ENCODE results near the gene CTBP2.

Gene CTBP2

DNA sequence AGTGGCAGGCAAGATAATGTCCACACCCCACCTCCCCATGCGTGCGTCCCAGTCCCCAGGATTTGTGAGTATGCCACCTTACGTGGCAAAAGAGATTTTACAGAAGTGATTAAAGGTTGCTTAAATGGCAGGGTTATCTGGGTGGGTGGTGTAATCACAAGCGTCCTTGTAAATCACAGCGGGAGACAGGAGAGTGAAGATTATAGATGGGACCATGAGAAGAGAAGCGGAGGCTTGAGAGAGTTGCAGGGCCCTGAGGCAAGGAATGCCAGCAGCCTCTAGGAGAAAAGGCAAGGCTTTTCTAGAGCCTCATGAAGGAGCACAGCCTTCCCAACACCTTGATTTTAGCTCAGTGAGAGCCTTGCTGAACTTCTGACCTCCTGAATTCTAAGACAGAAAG, 208.2 kb downstream of the CTBP2 start:
- Histone ChIP-seq H3K27me3 (ENCODE audit: control insufficient read depth in 2 of 2, insufficient read depth in 2 of 2, low read length in 2 of 2) (no peaks in the 10 kb centered on the region), H3K4me3 (ENCODE audit: low read length in 2 of 2) (no peak overlapping the region), H3K9ac (ENCODE audit: low read depth in 1 of 2, low read length in 2 of 2) (no peak overlapping the region), H3K4me1 (ENCODE audit: control insufficient read depth in 2 of 2, insufficient read depth in 2 of 2, low read length in 2 of 2) (no peaks in the 10 kb centered on the region), H3K9me3 (ENCODE audit: control insufficient read depth in 2 of 2, low read length in 2 of 2) (no peaks in the 10 kb centered on the region), H3K27ac (ENCODE audit: low read depth in 2 of 2, low read length in 2 of 2) (no peak overlapping the region), H3K36me3 (ENCODE audit: control insufficient read depth in 2 of 2, insufficient read depth in 2 of 2, low read length in 2 of 2) (peaks cover 0 to 5% of the 10 kb centered on the region in 2 donors)

DNA sequence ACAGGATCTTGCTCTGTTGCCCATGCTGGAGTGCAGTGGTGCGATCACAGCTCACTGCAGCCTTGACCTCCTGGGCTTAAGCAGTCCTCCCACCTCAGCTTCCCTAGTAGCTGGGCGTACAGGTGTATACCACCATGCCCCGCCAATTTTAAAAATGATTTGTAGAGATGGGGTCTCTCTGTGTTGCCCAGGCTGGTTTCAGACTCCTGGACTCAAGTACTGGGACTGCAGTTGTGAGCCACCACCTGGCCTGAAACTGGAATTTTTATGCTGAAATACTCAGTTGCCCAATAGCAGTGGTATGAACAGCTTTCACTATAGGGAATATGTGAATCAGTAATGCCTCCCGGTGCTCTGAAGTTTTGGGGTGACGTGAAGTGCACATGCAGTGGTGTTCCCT, 210.8 kb downstream of the CTBP2 start:
- Histone ChIP-seq H3K4me1 (ENCODE audit: control insufficient read depth in 2 of 2, insufficient read depth in 2 of 2, low read length in 2 of 2) (no peaks in the 10 kb centered on the region), H3K9me3 (ENCODE audit: control insufficient read depth in 2 of 2, low read length in 2 of 2) (no peaks in the 10 kb centered on the region), H3K4me3 (ENCODE audit: low read length in 2 of 2) (no peak overlapping the region), H3K9ac (ENCODE audit: low read depth in 1 of 2, low read length in 2 of 2) (no peak overlapping the region), H3K36me3 (ENCODE audit: control insufficient read depth in 2 of 2, insufficient read depth in 2 of 2, low read length in 2 of 2) (peaks cover 0 to 2% of the 10 kb centered on the region in 2 donors), H3K27me3 (ENCODE audit: control insufficient read depth in 2 of 2, insufficient read depth in 2 of 2, low read length in 2 of 2) (no peaks in the 10 kb centered on the region), H3K27ac (ENCODE audit: low read depth in 2 of 2, low read length in 2 of 2) (no peak overlapping the region)

DNA sequence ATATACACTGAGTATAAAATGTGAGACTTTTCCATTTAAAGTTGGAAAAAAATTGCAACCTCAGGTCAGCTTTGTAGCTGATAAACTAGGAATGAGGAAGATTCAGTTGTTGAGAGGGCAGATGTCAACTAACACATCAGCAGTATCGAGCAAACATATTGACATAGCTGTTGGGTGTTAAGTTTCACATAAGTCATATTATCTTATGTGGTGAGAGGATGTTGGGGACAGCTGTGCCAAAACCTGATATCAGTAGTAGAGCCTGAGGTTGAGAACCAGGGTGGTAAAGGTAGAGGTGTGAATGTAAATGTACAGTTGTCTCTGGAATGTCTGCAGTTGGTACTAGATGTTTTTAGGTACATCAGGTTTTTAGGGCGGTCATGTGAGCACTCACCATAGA, 213.4 kb downstream of the CTBP2 start:
- H3K9ac ChIP-seq (ENCODE audit: low read depth in 1 of 2, low read length in 2 of 2) = no peak overlapping the region
- H3K36me3 ChIP-seq (ENCODE audit: control insufficient read depth in 2 of 2, insufficient read depth in 2 of 2, low read length in 2 of 2) = peaks cover 0 to 2% of the 10 kb centered on the region in 2 donors
- H3K27me3 ChIP-seq (ENCODE audit: control insufficient read depth in 2 of 2, insufficient read depth in 2 of 2, low read length in 2 of 2) = no peaks in the 10 kb centered on the region
- no peaks in the 10 kb centered on the region for H3K9me3 ChIP-seq (ENCODE audit: control insufficient read depth in 2 of 2, low read length in 2 of 2)
- H3K4me1 ChIP-seq (ENCODE audit: control insufficient read depth in 2 of 2, insufficient read depth in 2 of 2, low read length in 2 of 2) = no peaks in the 10 kb centered on the region
- H3K27ac ChIP-seq (ENCODE audit: low read depth in 2 of 2, low read length in 2 of 2) = no peak overlapping the region
- H3K4me3 ChIP-seq (ENCODE audit: low read length in 2 of 2) = no peak overlapping the region

DNA sequence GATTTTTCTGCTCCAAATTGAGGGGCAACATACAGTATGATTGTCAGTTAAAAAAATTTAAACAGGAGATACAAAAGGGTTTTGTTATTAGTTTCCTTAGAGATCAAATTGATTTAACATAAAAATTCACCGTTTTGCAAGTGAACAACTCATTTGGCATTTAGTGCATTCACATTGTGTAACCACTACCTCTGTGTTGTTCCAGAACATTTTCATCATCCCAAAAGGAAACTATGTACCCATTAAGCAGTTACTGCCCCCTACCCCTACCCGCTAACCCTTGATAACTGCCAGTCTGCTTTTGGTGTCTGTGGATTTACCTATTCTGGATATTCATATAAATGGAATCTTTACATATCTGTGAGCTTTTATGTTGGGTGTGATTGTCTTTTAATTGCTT, 215.4 kb downstream of the CTBP2 start:
- Histone ChIP-seq H3K4me3 (ENCODE audit: low read length in 2 of 2) (no peak overlapping the region), H3K4me1 (ENCODE audit: control insufficient read depth in 2 of 2, insufficient read depth in 2 of 2, low read length in 2 of 2) (no peaks in the 10 kb centered on the region), H3K9ac (ENCODE audit: low read depth in 1 of 2, low read length in 2 of 2) (no peak overlapping the region), H3K27me3 (ENCODE audit: control insufficient read depth in 2 of 2, insufficient read depth in 2 of 2, low read length in 2 of 2) (no peaks in the 10 kb centered on the region), H3K9me3 (ENCODE audit: control insufficient read depth in 2 of 2, low read length in 2 of 2) (no peaks in the 10 kb centered on the region), H3K27ac (ENCODE audit: low read depth in 2 of 2, low read length in 2 of 2) (no peak overlapping the region), H3K36me3 (ENCODE audit: control insufficient read depth in 2 of 2, insufficient read depth in 2 of 2, low read length in 2 of 2) (peaks cover 0 to 2% of the 10 kb centered on the region in 2 donors)

DNA sequence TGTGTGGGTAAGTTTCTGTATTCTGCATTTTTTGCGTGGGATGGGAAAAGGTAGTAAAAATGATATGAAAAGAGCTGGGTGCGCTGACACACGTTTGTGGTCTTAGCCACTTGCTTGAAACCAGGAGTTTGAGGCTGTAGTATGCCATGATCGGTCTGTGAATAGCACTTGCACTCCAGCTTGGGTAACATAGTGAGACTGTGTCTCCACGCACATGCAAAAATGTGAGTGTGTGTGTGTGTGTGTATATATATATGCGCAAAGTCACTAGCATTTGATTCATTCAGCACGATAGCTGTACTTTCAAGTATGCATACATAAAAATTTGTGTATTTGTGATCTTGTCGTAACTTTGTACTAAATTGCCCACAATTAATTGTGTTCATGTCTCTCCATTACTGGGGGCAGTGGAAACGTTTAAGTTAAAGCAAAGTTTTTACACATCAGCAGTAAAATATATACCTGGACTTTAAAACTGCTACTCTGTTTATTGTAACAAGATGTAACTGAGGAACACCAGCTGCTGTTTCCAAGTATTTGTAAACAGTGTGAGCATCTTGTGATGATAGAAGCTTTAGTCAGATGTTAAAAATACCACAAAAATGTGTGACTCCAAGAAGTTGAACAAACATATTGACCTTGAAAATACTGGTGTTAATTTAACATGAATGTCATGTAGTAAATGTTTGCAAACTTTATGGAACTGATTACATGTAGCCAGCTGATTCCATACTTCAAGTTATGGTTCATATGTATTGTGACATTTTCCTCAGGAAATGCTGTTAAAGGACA, 216.9 kb downstream of the CTBP2 start:
- Histone ChIP-seq H3K9ac (ENCODE audit: low read depth in 1 of 2, low read length in 2 of 2) (no peak overlapping the region), H3K27ac (ENCODE audit: low read depth in 2 of 2, low read length in 2 of 2) (no peak overlapping the region), H3K27me3 (ENCODE audit: control insufficient read depth in 2 of 2, insufficient read depth in 2 of 2, low read length in 2 of 2) (no peaks in the 10 kb centered on the region), H3K36me3 (ENCODE audit: control insufficient read depth in 2 of 2, insufficient read depth in 2 of 2, low read length in 2 of 2) (no peaks in the 10 kb centered on the region), H3K4me1 (ENCODE audit: control insufficient read depth in 2 of 2, insufficient read depth in 2 of 2, low read length in 2 of 2) (no peaks in the 10 kb centered on the region), H3K9me3 (ENCODE audit: control insufficient read depth in 2 of 2, low read length in 2 of 2) (no peaks in the 10 kb centered on the region), H3K4me3 (ENCODE audit: low read length in 2 of 2) (no peak overlapping the region)

DNA sequence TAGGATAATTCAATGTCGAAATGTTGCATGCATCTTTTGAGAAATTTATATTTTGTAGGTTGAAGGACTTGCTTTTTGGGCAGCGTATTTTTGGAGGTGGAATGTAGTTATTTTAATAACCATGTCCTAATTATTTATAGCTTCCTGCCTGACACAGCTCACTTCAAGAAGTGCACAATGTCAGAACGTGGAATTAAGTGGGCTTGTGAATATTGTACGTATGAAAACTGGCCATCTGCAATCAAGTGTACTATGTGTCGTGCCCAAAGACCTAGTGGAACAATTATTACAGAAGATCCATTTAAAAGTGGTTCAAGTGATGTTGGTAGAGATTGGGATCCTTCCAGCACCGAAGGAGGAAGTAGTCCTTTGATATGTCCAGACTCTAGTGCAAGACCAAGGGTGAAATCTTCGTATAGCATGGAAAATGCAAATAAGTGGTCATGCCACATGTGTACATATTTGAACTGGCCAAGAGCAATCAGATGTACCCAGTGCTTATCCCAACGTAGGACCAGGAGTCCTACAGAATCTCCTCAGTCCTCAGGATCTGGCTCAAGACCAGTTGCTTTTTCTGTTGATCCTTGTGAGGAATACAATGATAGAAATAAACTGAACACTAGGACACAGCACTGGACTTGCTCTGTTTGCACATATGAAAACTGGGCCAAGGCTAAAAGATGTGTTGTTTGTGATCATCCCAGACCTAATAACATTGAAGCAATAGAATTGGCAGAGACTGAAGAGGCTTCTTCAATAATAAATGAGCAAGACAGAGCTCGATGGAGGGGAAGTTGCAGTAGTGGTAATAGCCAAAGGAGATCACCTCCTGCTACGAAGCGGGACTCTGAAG, 217.8 kb downstream of the CTBP2 start:
- Histone ChIP-seq H3K4me3 (ENCODE audit: low read length in 2 of 2) (no peak overlapping the region), H3K27ac (ENCODE audit: low read depth in 2 of 2, low read length in 2 of 2) (no peak overlapping the region), H3K4me1 (ENCODE audit: control insufficient read depth in 2 of 2, insufficient read depth in 2 of 2, low read length in 2 of 2) (no peaks in the 10 kb centered on the region), H3K27me3 (ENCODE audit: control insufficient read depth in 2 of 2, insufficient read depth in 2 of 2, low read length in 2 of 2) (no peaks in the 10 kb centered on the region), H3K9me3 (ENCODE audit: control insufficient read depth in 2 of 2, low read length in 2 of 2) (no peaks in the 10 kb centered on the region), H3K9ac (ENCODE audit: low read depth in 1 of 2, low read length in 2 of 2) (no peak overlapping the region), H3K36me3 (ENCODE audit: control insufficient read depth in 2 of 2, insufficient read depth in 2 of 2, low read length in 2 of 2) (no peaks in the 10 kb centered on the region)

DNA sequence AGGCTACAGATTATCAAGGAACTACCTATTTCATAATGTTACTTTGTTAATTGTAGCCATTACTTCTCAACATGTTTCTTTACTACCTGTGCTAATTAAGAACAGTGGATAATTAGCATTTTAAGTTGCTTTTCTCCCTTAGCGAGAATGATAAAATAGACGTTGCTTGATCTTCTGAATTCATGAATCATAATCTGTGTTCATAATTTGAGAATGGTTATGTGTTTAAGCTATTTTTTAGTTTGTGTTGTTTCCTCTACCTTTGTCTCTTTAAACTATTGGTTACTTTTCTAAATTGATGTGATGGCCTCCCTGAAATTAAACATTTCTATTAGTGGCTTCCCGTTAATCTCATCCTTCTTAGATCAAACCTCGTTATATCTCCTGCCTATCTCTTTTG, 218.5 kb downstream of the CTBP2 start, which contains the start of gene ZRANB1:
TSS of gene ZRANB1 (plus strand) at position 301 of the 400 bp plus-strand sequence. CDS start 371 bp downstream, outside the sequence.
- no peaks in the 10 kb centered on the region for H3K36me3 ChIP-seq (ENCODE audit: control insufficient read depth in 2 of 2, insufficient read depth in 2 of 2, low read length in 2 of 2)
- H3K4me3 ChIP-seq (ENCODE audit: low read length in 2 of 2) = no peak within 1 kb of the TSS
- H3K27me3 ChIP-seq (ENCODE audit: control insufficient read depth in 2 of 2, insufficient read depth in 2 of 2, low read length in 2 of 2) = no peaks in the 10 kb centered on the region
- no peaks in the 10 kb centered on the region for H3K4me1 ChIP-seq (ENCODE audit: control insufficient read depth in 2 of 2, insufficient read depth in 2 of 2, low read length in 2 of 2)
- no peaks in the 10 kb centered on the region for H3K9me3 ChIP-seq (ENCODE audit: control insufficient read depth in 2 of 2, low read length in 2 of 2)
- H3K27ac ChIP-seq (ENCODE audit: low read depth in 2 of 2, low read length in 2 of 2) = no peak within 1 kb of the TSS
- no peak within 1 kb of the TSS for H3K9ac ChIP-seq (ENCODE audit: low read depth in 1 of 2, low read length in 2 of 2)

DNA sequence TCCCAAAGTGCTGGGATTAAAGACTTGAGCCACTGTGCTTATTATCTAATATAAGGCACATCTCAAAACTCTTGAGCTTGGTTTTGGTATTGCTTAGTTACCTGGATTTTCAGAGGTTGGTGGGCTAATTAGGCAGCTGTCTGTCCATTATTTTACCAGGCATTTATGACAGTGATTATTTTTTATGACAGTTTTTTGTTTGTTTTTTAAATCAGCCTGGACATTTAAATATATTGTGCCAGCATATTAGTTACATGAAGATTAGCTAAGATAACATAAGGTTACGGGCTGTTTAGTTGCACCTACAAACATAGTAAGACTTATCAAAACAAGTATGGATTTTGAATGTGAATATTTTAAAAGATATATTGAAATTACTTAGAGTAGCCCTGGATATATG, 221.1 kb downstream of the CTBP2 start:
- no peaks in the 10 kb centered on the region for H3K4me1 ChIP-seq (ENCODE audit: control insufficient read depth in 2 of 2, insufficient read depth in 2 of 2, low read length in 2 of 2)
- no peaks in the 10 kb centered on the region for H3K27me3 ChIP-seq (ENCODE audit: control insufficient read depth in 2 of 2, insufficient read depth in 2 of 2, low read length in 2 of 2)

DNA sequence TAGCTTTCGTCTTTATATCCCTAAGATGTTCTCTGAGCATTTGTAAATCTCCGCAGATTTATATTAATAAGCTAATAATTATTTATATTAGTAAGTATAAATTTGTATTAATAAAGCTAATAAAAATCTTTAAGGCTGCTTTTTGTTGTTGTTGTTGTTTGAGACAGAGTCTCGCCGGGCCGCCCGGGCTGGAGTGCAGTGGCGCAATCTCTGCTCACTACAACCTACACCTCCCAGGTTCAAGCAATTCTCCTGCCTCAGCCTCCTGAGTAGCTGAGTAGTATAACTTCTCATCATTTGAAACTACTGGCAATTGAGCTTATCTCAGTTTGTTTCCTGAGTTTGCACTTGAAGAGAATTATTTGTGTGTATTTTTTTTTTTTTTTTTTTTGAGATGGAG, 223.6 kb downstream of the CTBP2 start:
- H3K27me3 ChIP-seq (ENCODE audit: control insufficient read depth in 2 of 2, insufficient read depth in 2 of 2, low read length in 2 of 2) = no peaks in the 10 kb centered on the region
- no peak overlapping the region for H3K27ac ChIP-seq (ENCODE audit: low read depth in 2 of 2, low read length in 2 of 2)
- no peaks in the 10 kb centered on the region for H3K4me1 ChIP-seq (ENCODE audit: control insufficient read depth in 2 of 2, insufficient read depth in 2 of 2, low read length in 2 of 2)
- no peaks in the 10 kb centered on the region for H3K9me3 ChIP-seq (ENCODE audit: control insufficient read depth in 2 of 2, low read length in 2 of 2)
- H3K9ac ChIP-seq (ENCODE audit: low read depth in 1 of 2, low read length in 2 of 2) = no peak overlapping the region
- H3K4me3 ChIP-seq (ENCODE audit: low read length in 2 of 2) = no peak overlapping the region
- H3K36me3 ChIP-seq (ENCODE audit: control insufficient read depth in 2 of 2, insufficient read depth in 2 of 2, low read length in 2 of 2) = no peaks in the 10 kb centered on the region

More for the DNA sequence above, 221.1 kb downstream of the CTBP2 start:
- Histone ChIP-seq H3K9me3 (ENCODE audit: control insufficient read depth in 2 of 2, low read length in 2 of 2) (no peaks in the 10 kb centered on the region), H3K4me3 (ENCODE audit: low read length in 2 of 2) (no peak overlapping the region), H3K9ac (ENCODE audit: low read depth in 1 of 2, low read length in 2 of 2) (no peak overlapping the region), H3K36me3 (ENCODE audit: control insufficient read depth in 2 of 2, insufficient read depth in 2 of 2, low read length in 2 of 2) (no peaks in the 10 kb centered on the region), H3K27ac (ENCODE audit: low read depth in 2 of 2, low read length in 2 of 2) (no peak overlapping the region)

DNA sequence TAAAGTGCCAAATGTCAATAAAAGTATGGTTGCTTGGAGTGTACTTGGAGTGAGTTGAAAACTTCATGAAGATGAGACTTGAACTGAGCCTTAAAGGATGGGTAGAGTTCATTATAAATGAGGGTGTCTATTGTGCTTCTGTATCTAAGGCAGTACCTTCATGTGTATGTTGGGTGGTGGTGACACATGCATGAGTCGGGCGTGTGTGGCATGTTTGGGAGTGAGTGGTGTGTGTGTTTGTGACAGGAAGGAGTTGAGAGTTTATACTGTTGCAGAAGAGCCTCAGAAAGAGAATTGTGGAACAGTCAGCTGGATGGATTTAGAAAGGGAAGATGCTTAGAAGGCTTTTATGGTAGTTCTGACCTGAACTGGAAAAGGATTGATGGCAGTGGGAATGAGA, 224.4 kb downstream of the CTBP2 start:
- Histone ChIP-seq H3K4me1 (ENCODE audit: control insufficient read depth in 2 of 2, insufficient read depth in 2 of 2, low read length in 2 of 2) (no peaks in the 10 kb centered on the region), H3K36me3 (ENCODE audit: control insufficient read depth in 2 of 2, insufficient read depth in 2 of 2, low read length in 2 of 2) (no peaks in the 10 kb centered on the region), H3K27me3 (ENCODE audit: control insufficient read depth in 2 of 2, insufficient read depth in 2 of 2, low read length in 2 of 2) (no peaks in the 10 kb centered on the region), H3K9ac (ENCODE audit: low read depth in 1 of 2, low read length in 2 of 2) (no peak overlapping the region), H3K9me3 (ENCODE audit: control insufficient read depth in 2 of 2, low read length in 2 of 2) (no peaks in the 10 kb centered on the region), H3K27ac (ENCODE audit: low read depth in 2 of 2, low read length in 2 of 2) (no peak overlapping the region), H3K4me3 (ENCODE audit: low read length in 2 of 2) (no peak overlapping the region)

Measured in mucosa of rectum (tissue), 2 donors.